Naive thymus-derived CD4-positive, alpha-beta T cell (primary cell): ENCODE measurements around the gene RAI1. TPM values are rescaled to one million over a fixed set of nuclear protein-coding genes. Genes with fewer than 3 reads are reported as not detected.

Source experiments
- ATAC-seq: fragments of 150-1000 bp; cut with Tn5 transposase; 2 replicates; pipeline ENCODE4 v1.10.0; 2021; ENCODE audit warnings: mild to moderate bottlenecking, moderate library complexity
- CTCF ChIA-PET: fragments of 350-600 bp; sonication (Branson Sonifier 250); formaldehyde crosslinking; loops from one replicate; lab custom pipeline; 2021; ENCODE audit warnings: antibody characterized with exemption; lab: Charles Lee
- POLR2A ChIA-PET: fragments of 350-600 bp; sonication (Branson Sonifier 250); formaldehyde crosslinking; loops from one replicate; lab custom pipeline; 2021; ENCODE audit warnings: antibody characterized with exemption, inconsistent platforms; lab: Charles Lee
- DNase-seq, 9 donors: peaks; one replicate each; pipeline versions ENCODE4 v3.0.0 to v3.0.0-alpha.2; 2020 to 2022; ENCODE audit warnings: mixed read lengths in 1 of 9
- H3K27ac ChIP-seq: one replicate; pipeline ENCODE4 v1.7.0; 2013; ENCODE audit warnings: mild to moderate bottlenecking, low read depth, low read length, moderate library complexity
- H3K27me3 ChIP-seq, 2 donors: one replicate each; pipeline ENCODE4 v1.7.0; 2013; ENCODE audit warnings: low read length in 2 of 2, mild to moderate bottlenecking in 2 of 2, moderate library complexity in 2 of 2; ENCODE audit not compliant: control insufficient read depth in 2 of 2, insufficient read depth in 2 of 2
- H3K36me3 ChIP-seq, 3 experiments: 1 replicate in 2 of 3; 2 replicates in 1 of 3; pipeline ENCODE4 v1.7.0; 2013; ENCODE audit warnings: low read length in 3 of 3, mild to moderate bottlenecking in 3 of 3, moderate library complexity in 1 of 3; ENCODE audit not compliant: insufficient read depth in 3 of 3, control insufficient read depth in 2 of 3
- H3K4me1 ChIP-seq, 2 donors: one replicate each; pipeline ENCODE4 v1.7.0; 2013; ENCODE audit warnings: low read length in 2 of 2, mild to moderate bottlenecking in 2 of 2, moderate library complexity in 1 of 2; ENCODE audit not compliant: control insufficient read depth in 2 of 2, insufficient read depth in 2 of 2
- H3K4me3 ChIP-seq: 2 replicates; pipeline ENCODE4 v1.7.0; 2013; ENCODE audit warnings: mild to moderate bottlenecking, low read length
- H3K9me3 ChIP-seq, 3 experiments: 1 replicate in 2 of 3; 2 replicates in 1 of 3; pipeline ENCODE4 v1.7.0; 2013; ENCODE audit warnings: low read length in 3 of 3; ENCODE audit not compliant: control insufficient read depth in 2 of 3
- H3K27ac Mint-ChIP-seq, 9 donors: one replicate each; pipeline ENCODE4 v1.8.0; 2020 to 2022; ENCODE audit warnings: mixed read lengths in 9 of 9, mild to moderate bottlenecking in 8 of 9, moderate library complexity in 5 of 9, inconsistent platforms in 2 of 9
- H3K27me3 Mint-ChIP-seq, 5 donors: one replicate each; pipeline ENCODE4 v1.8.0; 2021 to 2022; ENCODE audit warnings: mixed read lengths in 5 of 5, mild to moderate bottlenecking in 1 of 5
- H3K36me3 Mint-ChIP-seq, 5 donors: one replicate each; pipeline ENCODE4 v1.8.0; 2020 to 2022; ENCODE audit warnings: mixed read lengths in 5 of 5, mild to moderate bottlenecking in 3 of 5, inconsistent platforms in 1 of 5
- H3K4me1 Mint-ChIP-seq, 7 donors: one replicate each; pipeline ENCODE4 v1.8.0; 2020 to 2022; ENCODE audit warnings: mixed read lengths in 7 of 7, mild to moderate bottlenecking in 3 of 7, inconsistent platforms in 1 of 7
- H3K4me3 Mint-ChIP-seq, 10 donors: one replicate each; pipeline ENCODE4 v1.8.0; 2020 to 2022; ENCODE audit warnings: mild to moderate bottlenecking in 10 of 10, mixed read lengths in 10 of 10, moderate library complexity in 6 of 10, inconsistent platforms in 2 of 10
- H3K9me3 Mint-ChIP-seq, 11 donors: one replicate each; pipeline ENCODE4 v1.8.0; 2020 to 2022; ENCODE audit warnings: mixed read lengths in 11 of 11, mild to moderate bottlenecking in 4 of 11, inconsistent platforms in 1 of 11, moderate library complexity in 1 of 11
- intact Hi-C, 2 donors: fragments of 100-400 bp; cut with micrococcal nuclease; formaldehyde crosslinking; loops; one replicate each; pipeline ENCODE4 v1.15.1; 2023
- polyA plus RNA-seq, 2 donors: library from polyadenylated mRNA; unstranded; fragments of 300-500 nt; fragmentation: Illumina TruSeq; gene quantifications; one replicate each; pipeline ENCODE4 v1.2.3, GENCODE V29; 2021
- total RNA-seq, 6 experiments: library from RNA in 5 of 6; stranded (reverse) in 5 of 6; gene quantifications; 1 replicate in 5 of 6; 2 replicates in 1 of 6; pipeline ENCODE4 v1.2.3 and lab custom pipeline; 2021 to 2026

The RAI1 gene
- total and polyA plus RNA-seq, 7 experiments from 2014 or later: 2.0 to 46.2 (median 21.2) TPM

GRCh38 chr17:17839791-17840707, 158.8 kb downstream of the RAI1 start:
- peaks cover 0 to under 1% (median 0%) of the 10 kb centered on the region in 5 donors for H3K36me3 Mint-ChIP-seq
- intact Hi-C loops: loop anchor here (1.0 to 10.0 kb wide), 6 partner anchors 9 to 248 kb away; partner anchors contain the start of genes DRC3 (in 2 of the 2), PEMT (in 2 of the 2) and TOM1L2 (in 2 of the 2)
- H3K27me3 ChIP-seq: no peaks in the 10 kb centered on the region
- CTCF ChIA-PET: interaction anchor here (0.9 to 1.0 kb wide), 2 partner anchors 20 to 27 kb away, joined by 4 read pairs; no protein-coding TSS in a partner anchor
- POLR2A ChIA-PET: interaction anchor here (0.7 to 5.6 kb wide), 10 partner anchors 8 to 149 kb away, joined by 3 to 66 read pairs (median 4); no protein-coding TSS in a partner anchor
- peak overlapping the region; percentile 90 for H3K27ac ChIP-seq
- H3K9me3 Mint-ChIP-seq: peaks cover 0 to 5% (median 0%) of the 10 kb centered on the region in 11 donors
- H3K27ac Mint-ChIP-seq: peak overlapping the region; percentile 83 to 98 (median 97)
- H3K4me1 ChIP-seq: peaks cover 17 to 35% of the 10 kb centered on the region in 2 donors
- H3K4me3 Mint-ChIP-seq: peak overlapping the region; percentile 70 to 95 (median 88)
- no peaks in the 10 kb centered on the region for H3K9me3 ChIP-seq
- peak overlapping the region; percentile 51 for H3K4me3 ChIP-seq
- ATAC-seq: peak; percentile 78
- H3K4me1 Mint-ChIP-seq: peaks cover 23 to 54% (median 46%) of the 10 kb centered on the region in 7 donors
- DNase-seq: peak; percentile 64 to 90 (median 76)
- no peaks in the 10 kb centered on the region for H3K27me3 Mint-ChIP-seq
- peaks cover 0 to 4% (median 0%) of the 10 kb centered on the region in 3 experiments for H3K36me3 ChIP-seq

- ATAC-seq (no peak), DNase-seq (no peak)
- Mint-ChIP-seq H3K27me3 (no peaks in the 10 kb centered on the region), H3K27ac (peak overlapping the region; percentile 68 to 93 (median 88)), H3K4me3 (peak overlapping the region; percentile 42 to 82 (median 72)), H3K4me1 (peaks cover 17 to 45% (median 37%) of the 10 kb centered on the region in 7 donors), H3K36me3 (no peaks in the 10 kb centered on the region), H3K9me3 (peaks cover 0 to 2% (median 0%) of the 10 kb centered on the region in 11 donors)
- Histone ChIP-seq H3K27me3 (no peaks in the 10 kb centered on the region), H3K9me3 (no peaks in the 10 kb centered on the region), H3K27ac (peak overlapping the region; percentile 90), H3K4me1 (peaks cover 8 to 26% of the 10 kb centered on the region in 2 donors), H3K36me3 (peaks cover 0 to 7% (median 0%) of the 10 kb centered on the region in 3 experiments), H3K4me3 (no peak overlapping the region)
- intact Hi-C loops: loop anchor here (1.0 to 5.0 kb wide), 3 partner anchors 8 to 249 kb away; partner anchors contain the start of genes DRC3 (in 1 of the 2), PEMT (in 1 of the 2) and TOM1L2 (in 1 of the 2)
- POLR2A ChIA-PET: interaction anchor here (0.7 to 2.2 kb wide), 8 partner anchors 9 to 150 kb away, joined by 3 to 15 read pairs (median 4); no protein-coding TSS in a partner anchor
- CTCF ChIA-PET: interaction anchor here (1.0 kb wide), 1 partner anchor 19 kb away, joined by 4 read pairs; no protein-coding TSS in a partner anchor
Measured at GRCh38 chr17:17840751-17841591, 159.7 kb downstream of the RAI1 start.

GRCh38 chr17:17841601-17842025, 160.4 kb downstream of the RAI1 start:
- no peak for ATAC-seq
- Mint-ChIP-seq H3K36me3 (no peaks in the 10 kb centered on the region), H3K4me1 (peaks cover 16 to 44% (median 41%) of the 10 kb centered on the region in 7 donors), H3K27me3 (no peaks in the 10 kb centered on the region), H3K4me3 (peak overlapping the region in 1 of 10 donors; percentile 74), H3K9me3 (peaks cover 0 to 2% (median 0%) of the 10 kb centered on the region in 11 donors), H3K27ac (peak overlapping the region in 8 of 9 donors; percentile 33 to 93 (median 83))
- CTCF ChIA-PET: interaction anchor here (1.0 kb wide), 1 partner anchor 19 kb away, joined by 4 read pairs; no protein-coding TSS in a partner anchor
- peak overlapping the region; percentile 90 for H3K27ac ChIP-seq
- no peak overlapping the region for H3K4me3 ChIP-seq
- H3K9me3 ChIP-seq: no peaks in the 10 kb centered on the region
- POLR2A ChIA-PET: interaction anchor here (0.6 to 2.2 kb wide), 7 partner anchors 8 to 545 kb away, joined by 3 to 15 read pairs (median 3); no protein-coding TSS in a partner anchor
- H3K27me3 ChIP-seq: no peaks in the 10 kb centered on the region
- H3K4me1 ChIP-seq: peaks cover 6 to 26% of the 10 kb centered on the region in 2 donors
- H3K36me3 ChIP-seq: peaks cover 0 to 9% (median 0%) of the 10 kb centered on the region in 3 experiments
- intact Hi-C loops: loop anchor here in 1 of 2 donors (5.0 kb wide), 1 partner anchor 249 kb away; the partner anchor contains the start of gene PEMT
- DNase-seq: no peak

GRCh38 chr17:17842111-17842876, 161.0 kb downstream of the RAI1 start:
- ATAC-seq (no peak), DNase-seq (no peak)
- Histone ChIP-seq H3K4me1 (peaks cover 6 to 29% of the 10 kb centered on the region in 2 donors), H3K27me3 (no peaks in the 10 kb centered on the region), H3K27ac (peak overlapping the region; percentile 40), H3K36me3 (peaks cover 0 to 13% (median 0%) of the 10 kb centered on the region in 3 experiments), H3K4me3 (no peak overlapping the region), H3K9me3 (no peaks in the 10 kb centered on the region)
- Mint-ChIP-seq H3K9me3 (no peaks in the 10 kb centered on the region), H3K36me3 (no peaks in the 10 kb centered on the region), H3K27me3 (no peaks in the 10 kb centered on the region), H3K4me3 (no peak overlapping the region), H3K4me1 (peaks cover 13 to 45% (median 43%) of the 10 kb centered on the region in 7 donors), H3K27ac (peak overlapping the region in 5 of 9 donors; percentile 42 to 83 (median 68))
- POLR2A ChIA-PET: interaction anchor here (0.6 to 2.2 kb wide), 3 partner anchors 7 to 545 kb away, joined by 3 to 15 read pairs (median 6); no protein-coding TSS in a partner anchor
- intact Hi-C loops: loop anchor here in 1 of 2 donors (5.0 kb wide), 1 partner anchor 250 kb away; the partner anchor contains the start of gene PEMT
- CTCF ChIA-PET: no interaction called here

- H3K27ac Mint-ChIP-seq: peak overlapping the region in 6 of 9 donors; percentile 14 to 83 (median 60)
- ChIA-PET POLR2A (interaction anchor here (0.6 kb wide), 1 partner anchor 531 kb away, joined by 6 read pairs; no protein-coding TSS in a partner anchor), CTCF (no interaction called here)
Measured at GRCh38 chr17:17843096-17843495, 161.8 kb downstream of the RAI1 start.

More at GRCh38 chr17:17843096-17843495, 161.8 kb downstream of the RAI1 start:
- Histone ChIP-seq H3K9me3 (no peaks in the 10 kb centered on the region), H3K27me3 (no peaks in the 10 kb centered on the region), H3K36me3 (peaks cover 0 to 13% (median 0%) of the 10 kb centered on the region in 3 experiments), H3K4me1 (peaks cover 12 to 29% of the 10 kb centered on the region in 2 donors), H3K4me3 (no peak overlapping the region), H3K27ac (no peak overlapping the region)
- no peak for ATAC-seq
- no peak for DNase-seq
- Mint-ChIP-seq H3K4me1 (peaks cover 11 to 45% (median 42%) of the 10 kb centered on the region in 7 donors), H3K36me3 (peaks cover 0 to under 1% (median 0%) of the 10 kb centered on the region in 5 donors), H3K27me3 (no peaks in the 10 kb centered on the region), H3K9me3 (no peaks in the 10 kb centered on the region), H3K4me3 (no peak overlapping the region)
- intact Hi-C loops: loop anchor here in 1 of 2 donors (5.0 kb wide), 1 partner anchor 251 kb away; the partner anchor contains the start of gene PEMT
